A673 (cell line): ENCODE data around the gene PROX2. TPM values are rescaled to one million over a fixed set of nuclear protein-coding genes. Genes with fewer than 3 reads are reported as not detected.

Source experiments
- BruUV-seq: library from RNA; stranded (reverse); fragments of 400-500 nt; replicated peaks from 2 replicates; lab custom pipeline; 2021; lab: Mats Ljungman, UMichigan
- CTCF ChIA-PET: fragments of 300-600 bp; sonication (Branson Sonifier 250); formaldehyde crosslinking; loops from one replicate; lab custom pipeline; 2022; ENCODE audit warnings: antibody characterized with exemption; lab: Charles Lee
- POLR2A ChIA-PET: fragments of 300-600 bp; sonication (Branson Sonifier 250); formaldehyde crosslinking; loops from one replicate; lab custom pipeline; 2022; ENCODE audit warnings: antibody characterized with exemption; ENCODE audit not compliant: low non-redundant PET; lab: Charles Lee
- DNase-seq: peaks from one replicate; pipeline ENCODE4 v3.0.0-alpha.2; 2015; ENCODE audit warnings: low spot score
- H3K27ac ChIP-seq: fragments of 200-600 bp; sonication (generic); 2 replicates; pipeline ENCODE4 v1.5.1; 2016; ENCODE audit warnings: mixed run types, low read depth, mild to moderate bottlenecking, mixed read lengths, antibody characterized with exemption, low read length; ENCODE audit not compliant: poor library complexity, severe bottlenecking
- H3K27me3 ChIP-seq: fragments of 200-600 bp; sonication (generic); replicated peaks from 2 replicates; pipeline ENCODE4 v1.6.1; 2017; ENCODE audit warnings: mixed run types, low read depth, mild to moderate bottlenecking, mixed read lengths, antibody characterized with exemption, low read length; ENCODE audit not compliant: insufficient read depth, poor library complexity
- H3K36me3 ChIP-seq: fragments of 200-600 bp; sonication (generic); 2 replicates; pipeline ENCODE4 v1.6.1; 2016; ENCODE audit warnings: mixed run types, mild to moderate bottlenecking, mixed read lengths, antibody characterized with exemption, low read length; ENCODE audit not compliant: insufficient read depth, poor library complexity, severe bottlenecking
- H3K4me1 ChIP-seq: fragments of 200-600 bp; sonication (generic); 2 replicates; pipeline ENCODE4 v1.6.1; 2017; ENCODE audit warnings: mixed run types, mild to moderate bottlenecking, mixed read lengths, antibody characterized with exemption, low read length; ENCODE audit not compliant: insufficient read depth, poor library complexity, severe bottlenecking
- H3K4me3 ChIP-seq: fragments of 200-600 bp; sonication (generic); 2 replicates; pipeline ENCODE4 v1.5.1; 2016; ENCODE audit warnings: low read depth, mixed run types, mild to moderate bottlenecking, mixed read lengths, low read length; ENCODE audit not compliant: poor library complexity, severe bottlenecking
- H3K9me3 ChIP-seq: fragments of 200-600 bp; sonication (generic); 2 replicates; pipeline ENCODE4 v1.6.1; 2016; ENCODE audit warnings: mixed run types, low read depth, mild to moderate bottlenecking, mixed read lengths, antibody characterized with exemption, low read length; ENCODE audit not compliant: poor library complexity, severe bottlenecking
- CTCF ChIP-seq: fragments of 300-800, 200-600 bp; sonication (generic); conservative IDR thresholded peaks from 2 replicates; pipeline ENCODE4 v1.5.1; 2017; ENCODE audit warnings: low read depth, mild to moderate bottlenecking, antibody characterized with exemption, low read length, moderate library complexity, mixed read lengths
- EZH2 ChIP-seq: fragments of 200-600 bp; sonication (generic); IDR thresholded peaks from 2 replicates; pipeline ENCODE4 v1.6.1; 2017; ENCODE audit warnings: borderline replicate concordance, low read depth, mild to moderate bottlenecking, mixed read lengths, antibody characterized with exemption, low read length; ENCODE audit not compliant: poor library complexity, severe bottlenecking
- intact Hi-C: fragments of 100-400 bp; cut with micrococcal nuclease; formaldehyde crosslinking; loops from one replicate; pipeline ENCODE4 v1.10.0; 2022; ENCODE audit not compliant: unreplicated experiment
- total RNA-seq: library from RNA; stranded (reverse); gene quantifications from 2 replicates; pipeline ENCODE4 v1.2.3, GENCODE V29; 2021

Gene PROX2
- total RNA-seq, 1 experiment from 2014 or later, result not detected

GRCh38 chr14:74853581-74853980 lies 22.4 kb downstream of the PROX2 start:
- DNase-seq, result no peak
- no peak for TF ChIP-seq CTCF
- TF ChIP-seq EZH2, result no peak
- no peaks in the 10 kb centered on the region for H3K4me1 ChIP-seq
- ChIA-PET POLR2A (no interaction called here), CTCF (no interaction called here)
- no peak overlapping the region for H3K4me3 ChIP-seq
- H3K27me3 ChIP-seq, result no peaks in the 10 kb centered on the region
- H3K27ac ChIP-seq, result no peak overlapping the region
- H3K36me3 ChIP-seq, result no peaks in the 10 kb centered on the region
- intact Hi-C loops, result no loop called here
- no TSS peak for BruUV-seq
- H3K9me3 ChIP-seq, result no peaks in the 10 kb centered on the region

GRCh38 chr14:74852922-74853530 lies 22.9 kb downstream of the PROX2 start:
- no peaks in the 10 kb centered on the region for H3K36me3 ChIP-seq
- ChIA-PET POLR2A (no interaction called here), CTCF (interaction anchor here (0.9 kb wide), 1 partner anchor 8 kb away, joined by 3 read pairs; no protein-coding TSS in a partner anchor)
- TF ChIP-seq CTCF (no peak), EZH2 (no peak)
- DNase-seq, result no peak
- no peak overlapping the region for H3K4me3 ChIP-seq
- no peaks in the 10 kb centered on the region for H3K9me3 ChIP-seq
- no peak overlapping the region for H3K27ac ChIP-seq
- no peaks in the 10 kb centered on the region for H3K4me1 ChIP-seq
- intact Hi-C loops, result no loop called here
- H3K27me3 ChIP-seq, result no peaks in the 10 kb centered on the region
- BruUV-seq, result no TSS peak

- intact Hi-C loops, result loop anchor here (10.0 kb wide), 1 partner anchor 244 kb away; no protein-coding TSS in a partner anchor
- no peak for DNase-seq
- Histone ChIP-seq H3K36me3 (no peaks in the 10 kb centered on the region), H3K4me1 (no peaks in the 10 kb centered on the region), H3K27me3 (no peaks in the 10 kb centered on the region), H3K4me3 (no peak overlapping the region), H3K27ac (no peak overlapping the region), H3K9me3 (no peaks in the 10 kb centered on the region)
- CTCF ChIA-PET, result interaction anchor here (2.0 kb wide), 1 partner anchor 12 kb away, joined by 8 read pairs; no protein-coding TSS in a partner anchor
- TF ChIP-seq CTCF (no peak), EZH2 (no peak)
- POLR2A ChIA-PET, result no interaction called here
- no TSS peak for BruUV-seq
Measured at GRCh38 chr14:74848768-74849167, 27.2 kb downstream of the PROX2 start.
